CD4-positive, alpha-beta T cell treated with Interleukin-17A for 4 hours (primary cell): ENCODE results near the gene KRTAP5-7.
"Not testable (repeated sequence)": the region's sequence is repeated elsewhere in the genome, so short reads cannot be mapped to it uniquely, and the experiment has no call there.

Experiments used
- DNase-seq: peaks from one replicate; pipeline ENCODE4 v3.0.0-alpha.2; 2020; ENCODE audit warnings: mixed read lengths

KRTAP5-7 gene

DNA sequence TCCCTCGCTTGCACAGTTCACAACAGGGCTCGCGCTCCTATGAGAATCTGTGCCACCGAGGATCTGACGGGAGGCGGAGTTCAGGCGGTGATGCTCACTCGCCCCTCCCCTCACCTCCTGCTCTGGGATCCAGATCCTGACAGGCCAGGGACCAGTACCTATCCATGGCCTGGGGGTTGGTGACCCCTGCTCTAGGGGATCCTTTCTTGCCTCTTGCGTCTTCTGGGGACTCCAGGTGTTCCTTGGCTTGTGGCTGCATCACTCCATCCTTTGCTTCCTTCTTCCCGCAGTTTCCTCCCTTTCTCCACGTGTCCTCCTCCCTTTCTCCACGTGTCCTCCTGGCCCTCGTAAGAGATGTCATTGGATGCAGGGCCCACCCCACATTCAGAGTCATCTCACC lies 30.6 kb upstream of the KRTAP5-7 start:
- no peak for DNase-seq

DNA sequence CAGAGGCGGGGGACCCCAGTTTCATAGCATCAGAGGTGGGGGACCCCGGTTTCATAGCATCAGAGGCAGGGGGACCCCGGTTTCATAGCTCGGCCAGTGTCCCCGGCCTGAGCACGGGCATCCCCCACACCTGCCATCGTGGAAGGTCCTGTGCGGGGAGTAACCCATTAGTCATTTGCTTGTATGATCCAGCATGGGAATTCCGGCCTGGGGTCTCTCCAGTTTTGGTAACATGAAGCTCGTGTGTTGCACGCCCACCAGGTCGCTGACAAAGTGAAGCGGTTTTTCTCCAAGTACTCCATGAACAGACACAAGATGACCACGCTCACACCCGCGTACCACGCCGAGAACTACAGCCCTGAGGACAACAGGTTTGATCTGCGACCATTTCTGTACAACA lies 29.0 kb upstream of the KRTAP5-7 start:
- DNase-seq, result no peak

DNA sequence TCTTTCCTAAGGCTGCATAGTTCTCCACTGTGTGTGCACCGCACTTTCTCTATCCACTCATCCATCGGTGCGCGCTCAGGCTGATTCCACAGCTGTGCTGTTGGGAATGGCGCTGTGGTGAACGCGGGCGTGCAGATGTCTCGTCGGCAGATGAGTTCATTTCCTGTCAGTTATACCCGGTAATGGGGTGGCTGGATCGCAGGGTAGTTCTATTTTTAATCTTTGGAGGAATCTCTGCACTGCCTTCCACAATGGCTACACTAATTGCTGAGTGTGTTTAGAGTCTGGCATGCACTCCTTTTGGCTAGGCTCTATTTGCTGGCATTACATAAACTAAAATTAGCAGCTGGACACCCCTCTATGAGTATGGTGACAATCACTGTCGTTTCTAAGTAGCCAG lies 27.9 kb upstream of the KRTAP5-7 start:
- DNase-seq, result no peak

DNA sequence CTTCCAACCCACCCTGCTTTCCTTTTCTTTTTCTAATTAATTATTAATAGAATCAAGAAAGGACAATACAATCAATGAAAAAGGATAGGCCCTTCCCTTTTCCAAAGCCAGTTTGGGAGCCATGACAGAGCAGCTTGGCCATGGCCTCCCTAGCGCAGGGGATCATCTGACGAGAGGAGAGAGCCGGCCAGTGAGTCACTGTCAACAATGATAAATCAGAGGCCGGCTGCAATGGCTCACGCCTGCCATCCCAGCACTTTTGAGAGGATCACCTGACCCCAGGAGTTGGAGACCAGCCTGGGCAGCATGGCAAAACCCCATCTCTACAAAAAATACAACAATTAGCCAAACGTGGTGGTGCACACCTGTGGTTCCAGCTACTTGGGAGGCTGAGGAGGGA lies 27.5 kb upstream of the KRTAP5-7 start:
- no peak for DNase-seq

DNA sequence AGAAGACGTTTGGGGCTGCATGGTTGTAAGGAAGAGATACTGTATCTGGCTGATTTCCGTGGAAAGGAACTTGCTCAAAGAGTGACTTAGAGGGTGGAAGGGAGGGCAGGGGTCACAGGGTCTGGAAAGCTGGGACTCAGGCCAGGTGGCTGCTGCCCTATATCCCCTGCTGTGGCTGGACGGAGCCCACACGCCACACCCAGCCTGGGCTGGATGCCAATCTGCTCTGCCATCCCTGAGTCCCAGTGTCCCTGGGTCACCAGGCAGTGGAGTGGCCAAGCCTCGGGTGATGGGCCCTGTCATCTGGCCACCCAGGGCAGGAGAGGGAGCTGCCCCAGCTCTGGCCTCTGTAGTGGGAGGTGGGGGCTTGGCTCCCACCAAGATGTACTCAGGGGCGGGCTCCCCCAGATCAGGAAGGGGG lies 26.5 kb upstream of the KRTAP5-7 start:
- no peak for DNase-seq

DNA sequence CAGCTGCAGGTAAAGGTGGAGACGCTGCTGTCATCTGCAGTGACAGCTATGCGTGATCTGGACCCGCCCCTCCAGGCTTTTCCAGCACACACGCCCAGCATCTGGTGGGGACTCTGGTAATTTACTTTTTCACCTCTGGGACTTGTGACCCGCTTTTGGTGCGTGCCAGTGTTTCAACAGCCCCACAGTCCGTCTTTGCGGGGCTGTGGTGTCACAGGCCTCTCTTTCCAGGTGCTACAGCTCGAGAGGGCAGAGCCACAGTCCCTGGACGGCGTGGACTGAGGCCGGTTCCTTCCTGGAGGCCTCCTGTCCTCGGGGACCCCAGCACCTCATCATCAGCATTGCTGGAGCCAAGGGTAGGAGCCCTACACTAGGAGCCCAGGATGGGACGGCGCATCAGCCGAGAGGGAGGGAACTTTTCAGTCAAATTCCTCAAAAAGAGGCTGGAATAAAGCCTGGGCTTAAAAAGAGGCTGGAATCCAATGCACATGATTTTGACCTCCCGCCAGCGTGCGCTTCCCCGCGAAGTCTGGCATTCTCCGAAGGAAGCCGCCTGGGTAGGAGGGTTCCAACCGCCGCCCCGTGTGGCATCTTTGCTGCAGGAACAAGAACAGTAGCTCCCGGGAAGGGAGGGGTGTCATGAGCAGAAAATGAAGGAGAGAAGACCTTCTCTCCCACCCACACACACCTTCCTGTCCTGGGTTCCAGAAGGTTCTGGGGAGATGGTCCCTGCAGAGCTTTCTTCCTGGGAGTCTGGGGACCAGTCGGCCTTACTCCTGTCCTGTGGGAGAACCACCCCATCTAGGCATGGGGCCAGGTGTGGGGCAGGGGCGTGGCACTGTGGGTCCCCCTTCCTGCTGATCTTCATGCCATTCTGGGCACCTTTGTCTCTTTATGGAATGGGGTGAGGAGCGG lies 25.7 kb upstream of the KRTAP5-7 start:
- no peak for DNase-seq

DNA sequence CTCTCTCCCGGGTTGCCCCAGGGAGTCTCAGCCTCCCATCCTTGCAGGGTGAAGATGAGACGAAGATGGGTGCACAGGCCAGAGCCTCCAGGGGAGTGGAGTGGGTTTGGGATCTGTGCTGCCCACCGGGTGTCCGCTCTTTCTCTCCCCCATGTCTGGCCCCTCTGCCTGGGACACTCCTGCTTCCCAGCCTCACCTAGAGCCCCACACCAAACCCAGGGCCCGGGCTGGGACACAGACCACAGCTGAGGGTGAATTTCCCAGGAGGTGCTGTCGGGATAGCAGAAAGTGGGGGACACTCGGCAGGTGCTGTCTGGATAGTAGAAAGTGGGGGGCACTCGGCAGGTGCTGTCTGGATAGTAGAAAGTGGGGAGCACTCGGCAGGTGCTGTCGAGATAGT lies 25.0 kb upstream of the KRTAP5-7 start:
- DNase-seq, result no peak

DNA sequence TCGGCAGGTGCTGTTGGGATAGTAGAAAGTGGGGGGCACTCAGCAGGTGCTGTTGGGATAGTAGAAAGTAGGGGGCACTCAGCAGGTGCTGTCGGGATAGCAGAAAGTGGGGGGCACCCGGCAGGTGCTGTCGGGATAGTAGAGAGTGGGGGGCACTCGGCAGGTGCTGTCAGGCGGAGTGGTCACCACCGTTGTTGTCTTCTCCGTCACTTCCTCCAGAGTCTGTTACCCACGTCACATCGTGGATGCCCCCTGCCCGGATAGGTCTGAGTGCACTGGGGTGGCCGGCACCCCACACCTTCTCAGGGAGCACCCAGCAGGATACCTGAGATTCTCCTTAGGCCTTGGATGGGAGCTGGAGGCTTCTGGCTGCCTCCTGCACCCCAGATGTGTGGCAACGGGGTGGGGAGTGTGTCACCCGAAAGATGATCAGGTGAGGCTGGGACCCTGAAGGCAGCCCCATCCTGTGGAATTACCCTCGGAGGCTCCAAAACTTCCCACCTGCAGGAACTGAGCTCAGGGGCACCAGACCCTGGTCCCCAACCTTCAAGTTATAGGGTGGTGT lies 24.1 kb upstream of the KRTAP5-7 start:
- no peak for DNase-seq

DNA sequence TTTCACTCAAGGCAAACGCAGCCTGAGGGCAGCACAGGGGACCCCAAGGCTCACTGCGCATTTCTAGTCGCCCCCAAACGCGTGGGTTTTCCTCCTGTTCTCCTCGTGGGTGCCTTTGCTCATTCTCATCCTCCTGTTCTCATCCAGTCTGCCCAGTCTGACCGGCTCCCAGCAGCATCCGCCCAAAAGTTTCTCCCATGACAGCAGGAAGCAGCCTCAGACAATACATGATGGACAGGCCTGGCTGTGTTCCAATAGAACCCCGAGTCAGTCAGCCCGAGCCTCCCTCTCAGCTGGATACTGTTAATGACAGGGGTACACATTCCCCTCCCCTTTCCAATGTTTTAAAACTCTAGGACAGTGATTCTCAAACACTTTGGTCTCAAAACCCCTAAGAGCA lies 22.5 kb upstream of the KRTAP5-7 start:
- no peak for DNase-seq

DNA sequence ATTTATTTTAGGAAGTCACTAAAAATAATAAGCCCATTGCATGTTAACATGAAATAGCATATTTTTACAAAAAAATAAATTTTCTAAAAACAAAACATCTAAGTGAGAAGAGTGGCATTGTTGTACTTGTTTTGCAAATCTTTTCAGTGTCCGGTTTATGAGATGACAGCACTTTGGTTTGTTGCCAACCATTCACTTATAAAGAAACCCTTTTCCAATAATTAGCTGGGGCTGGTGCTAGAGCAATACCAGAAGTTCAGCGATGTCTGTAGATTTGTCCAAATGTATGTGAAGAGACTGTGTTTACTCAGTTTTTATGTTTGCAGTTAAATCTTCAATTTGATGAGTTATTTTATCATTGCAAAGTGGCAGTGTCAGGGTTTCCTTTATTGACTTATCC lies 22.1 kb upstream of the KRTAP5-7 start:
- DNase-seq, result no peak

DNA sequence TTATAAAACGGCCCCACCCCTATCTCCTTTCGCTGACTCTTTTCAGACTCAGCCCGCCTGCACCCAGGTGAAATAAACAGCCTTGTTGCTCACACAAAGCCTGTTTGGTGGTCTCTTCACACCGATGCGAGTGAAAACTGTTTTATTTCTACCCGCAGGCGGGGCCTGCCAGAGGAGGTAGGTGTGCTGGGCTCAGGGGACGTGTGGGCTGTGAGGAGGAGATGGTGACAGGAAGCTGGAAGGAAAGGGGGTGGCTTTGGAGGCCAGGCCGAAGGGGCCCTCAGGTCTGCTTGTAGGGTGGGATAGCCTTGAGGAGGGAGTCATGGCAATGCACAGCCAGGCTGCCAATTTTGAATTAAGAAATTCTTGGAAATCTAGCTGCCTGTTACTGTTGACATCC lies 21.3 kb upstream of the KRTAP5-7 start:
- no peak for DNase-seq

DNA sequence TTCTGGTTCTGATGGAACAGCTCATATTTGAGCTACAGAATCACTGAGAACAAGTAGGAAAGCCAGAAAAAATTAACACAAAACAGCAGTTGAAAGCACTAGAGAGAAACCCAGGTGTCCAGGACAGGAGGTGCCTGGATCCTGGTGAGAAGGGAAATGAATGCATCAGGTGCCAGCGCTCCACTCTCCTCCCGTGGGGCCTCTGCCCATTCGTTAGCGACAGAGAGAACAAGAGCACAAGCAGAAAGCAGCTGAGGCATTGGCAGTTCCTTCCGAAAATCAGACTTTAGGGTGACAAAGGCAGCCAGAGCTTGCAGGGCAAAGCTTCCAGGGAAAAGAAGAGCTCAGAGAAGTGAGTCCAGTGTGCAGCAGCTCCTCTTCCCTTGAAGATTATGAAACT lies 20.0 kb upstream of the KRTAP5-7 start:
- no peak for DNase-seq

DNA sequence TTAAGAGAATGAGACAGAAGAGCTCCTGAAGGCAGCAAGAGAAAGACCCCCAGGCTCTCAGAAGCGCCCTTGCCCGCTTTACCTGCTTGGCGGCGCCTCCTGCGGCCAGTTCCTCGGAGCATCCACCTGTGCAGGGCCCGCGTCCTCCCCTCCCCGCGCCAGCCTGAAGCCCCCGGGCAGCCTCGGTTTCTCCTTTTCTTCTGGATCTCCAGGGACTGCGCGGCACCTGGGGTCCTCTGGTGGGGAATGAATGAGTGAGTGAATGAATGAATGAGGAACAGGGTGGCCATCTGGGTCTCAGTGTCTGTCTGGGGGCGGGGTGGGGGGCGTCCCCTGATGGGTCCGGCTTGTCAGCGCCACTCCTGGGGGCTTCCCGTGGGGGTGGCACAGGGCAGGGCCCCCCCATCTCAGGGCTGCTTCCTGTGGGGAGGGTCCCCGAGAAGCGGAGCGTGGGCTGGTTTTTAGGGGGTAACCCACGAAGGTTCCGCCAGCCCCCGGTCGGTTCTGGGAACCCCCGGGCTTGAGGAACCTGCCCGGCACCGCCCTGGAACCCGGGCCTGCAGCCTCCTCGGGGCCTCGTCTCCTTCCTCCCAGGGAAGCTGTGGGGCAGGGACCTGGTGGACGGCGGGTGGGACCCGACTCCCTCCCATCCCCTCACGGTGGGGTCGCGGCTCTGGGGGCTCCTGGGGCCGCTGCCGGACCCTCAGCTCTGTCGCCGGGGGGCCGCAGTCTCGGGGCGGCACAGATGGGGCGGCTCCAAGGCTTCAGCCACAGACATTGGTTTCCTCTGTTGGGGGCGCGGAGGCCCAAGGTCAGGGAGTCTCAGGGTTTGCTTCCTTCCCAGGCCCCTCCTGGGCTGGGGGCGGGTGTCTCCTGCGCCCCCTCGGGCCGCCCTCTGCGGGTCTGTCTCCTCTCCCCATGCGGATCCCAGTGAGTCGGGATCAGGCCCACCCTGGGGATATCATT lies 8.3 kb upstream of the KRTAP5-7 start:
- no peak for DNase-seq

DNA sequence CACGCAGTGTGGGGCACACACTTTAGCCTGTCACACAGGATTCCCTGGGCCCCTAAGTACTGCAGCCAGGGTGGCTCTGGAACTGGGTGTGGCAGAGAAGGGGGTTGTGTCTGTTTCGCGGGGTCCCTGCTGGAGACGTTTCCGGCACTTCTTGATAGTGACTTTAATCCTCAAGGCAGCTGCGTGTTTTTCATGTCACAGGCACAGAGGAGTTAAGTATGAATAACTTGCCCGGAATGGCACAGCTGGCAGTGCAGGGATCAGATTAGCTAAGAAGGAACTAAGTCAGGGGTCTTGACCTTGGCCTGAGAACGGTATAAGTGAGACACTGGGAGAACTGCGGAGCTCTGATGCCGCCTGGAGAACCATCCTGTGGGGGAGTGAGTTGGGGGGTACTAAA lies 7.5 kb upstream of the KRTAP5-7 start:
- no peak for DNase-seq

DNA sequence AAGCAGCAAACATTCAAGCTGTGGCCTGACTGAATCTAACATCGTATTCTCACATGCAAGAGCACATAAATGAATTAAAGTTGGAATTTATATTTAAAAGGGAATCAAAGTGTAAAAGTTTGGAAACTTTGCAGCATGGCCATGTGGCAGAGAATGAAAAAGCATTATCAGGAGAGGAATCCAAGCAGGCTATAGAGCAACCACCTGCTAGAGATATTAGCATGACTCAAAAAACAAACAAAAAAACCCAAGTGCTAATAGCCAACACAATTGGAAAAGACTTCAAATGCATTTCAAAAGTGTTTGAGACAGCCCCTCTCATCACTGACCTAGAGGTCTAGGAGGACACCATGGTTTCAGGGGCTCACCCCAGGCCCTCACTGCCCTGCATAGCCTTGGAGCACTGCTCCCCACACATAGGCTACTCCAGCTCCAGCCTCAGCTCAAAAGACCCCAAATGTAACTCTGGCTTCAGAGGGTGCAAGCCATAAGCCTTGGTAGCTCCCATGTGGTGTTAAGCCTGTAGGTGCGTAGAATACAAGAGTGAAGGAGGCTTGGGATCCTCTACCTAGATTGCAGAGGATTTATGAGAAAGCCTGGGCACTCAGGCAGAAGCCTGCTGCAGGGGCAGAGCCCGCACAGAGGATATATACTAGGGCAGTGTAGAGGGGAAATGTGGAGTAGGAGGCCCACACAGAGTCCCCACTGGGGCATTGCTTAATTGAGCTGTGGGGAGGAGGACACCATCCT lies 1.7 kb upstream of the KRTAP5-7 start:
- no peak for DNase-seq

DNA sequence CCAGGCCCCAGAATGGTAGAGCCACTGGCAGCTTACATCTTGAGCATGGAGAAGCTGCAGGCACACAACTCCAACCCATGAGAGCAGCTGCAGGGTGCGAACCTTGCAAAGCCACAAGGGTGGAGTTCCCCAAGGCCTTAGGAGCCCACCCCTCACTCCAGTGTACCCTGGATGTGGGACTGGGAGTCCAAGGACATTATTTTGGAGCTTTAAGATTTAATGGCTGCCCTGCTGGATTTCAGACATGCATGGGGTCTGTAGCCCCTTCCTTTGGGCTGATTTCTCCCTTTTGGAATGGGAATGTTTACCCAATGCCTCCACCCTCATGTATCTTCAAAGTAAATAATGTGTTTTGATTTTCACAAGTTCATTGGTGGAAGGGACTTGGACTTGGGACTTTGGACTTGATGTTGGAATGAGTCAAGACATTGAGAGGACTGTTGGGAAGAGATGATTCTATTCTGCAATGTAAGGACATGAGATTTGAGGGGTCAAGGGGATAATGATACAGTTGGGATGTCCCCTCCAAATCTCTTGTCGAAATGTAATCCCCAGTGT lies 1.1 kb upstream of the KRTAP5-7 start:
- DNase-seq, result no peak

DNA sequence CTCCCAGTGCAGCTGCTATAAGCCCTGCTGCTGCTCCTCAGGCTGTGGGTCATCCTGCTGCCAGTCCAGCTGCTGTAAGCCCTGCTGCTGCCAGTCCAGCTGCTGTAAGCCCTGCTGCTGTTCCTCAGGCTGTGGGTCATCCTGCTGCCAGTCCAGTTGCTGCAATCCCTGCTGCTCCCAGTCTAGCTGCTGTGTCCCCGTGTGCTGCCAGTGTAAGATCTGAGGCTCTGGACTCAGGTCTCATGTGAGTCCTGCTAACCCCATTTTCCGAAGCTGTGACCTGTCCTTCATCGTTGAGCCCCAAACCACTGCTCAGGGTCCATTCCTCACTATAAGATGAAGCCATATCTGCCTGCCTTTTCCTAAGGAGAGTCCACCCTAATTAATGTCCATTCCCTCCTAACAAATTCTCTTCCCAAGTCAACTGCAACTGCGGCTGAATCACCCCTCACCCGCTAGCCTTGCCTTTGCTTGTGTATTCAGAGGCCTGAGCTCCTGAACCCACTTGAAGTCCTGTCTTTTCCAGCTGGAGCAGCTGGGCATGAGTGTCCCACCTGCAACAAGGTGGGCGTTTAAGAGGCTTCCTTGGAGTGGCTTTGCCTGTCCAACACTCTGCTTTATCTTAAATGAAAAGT lies 626 bp downstream of the KRTAP5-7 start:
- no peak for DNase-seq

DNA sequence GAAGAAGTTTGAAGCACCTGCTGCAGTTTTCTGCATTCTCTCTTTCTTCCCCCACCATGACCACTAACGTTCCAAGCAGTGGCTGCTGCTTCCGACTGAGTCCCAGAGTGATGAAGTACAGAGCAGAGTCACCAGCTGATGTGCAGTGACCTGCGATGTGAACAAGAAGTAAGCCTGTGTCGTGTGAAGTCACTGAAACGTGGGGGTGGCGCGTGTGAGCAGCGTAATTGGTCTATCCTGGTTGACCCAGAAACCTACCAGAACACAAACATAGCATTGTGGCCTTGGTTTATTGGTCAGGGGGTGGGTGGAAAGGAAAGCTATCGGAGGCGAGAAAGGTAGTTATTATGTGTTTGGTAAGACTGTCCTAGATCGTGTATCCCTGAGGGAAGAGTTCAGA lies 3.5 kb downstream of the KRTAP5-7 start:
- no peak for DNase-seq

DNA sequence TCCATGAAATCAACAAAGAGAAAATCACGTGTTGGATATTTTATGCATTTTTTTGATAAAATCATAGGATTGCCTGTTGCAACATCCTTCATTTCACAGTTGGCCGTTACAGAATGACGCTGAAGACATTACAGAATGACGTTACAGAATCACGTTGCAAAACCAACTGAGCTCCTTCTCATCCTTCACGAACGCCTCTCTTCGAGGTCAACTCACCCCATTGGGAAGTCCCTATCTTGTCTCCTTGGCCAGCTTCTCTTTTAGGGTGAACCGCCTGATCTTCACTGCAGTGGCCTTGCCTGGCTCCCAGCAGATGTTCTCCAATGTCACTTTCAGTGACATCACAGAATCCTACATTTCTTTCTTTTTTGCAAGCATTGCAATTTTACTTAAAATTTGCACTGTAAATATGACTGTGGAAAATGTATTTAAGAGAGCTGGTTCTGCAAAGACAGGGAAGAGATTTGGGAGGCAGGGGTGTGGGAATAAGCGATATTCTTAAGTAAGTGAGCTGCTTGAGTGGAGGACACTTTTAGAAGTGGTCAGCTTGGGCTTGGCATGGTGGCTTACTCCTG lies 5.1 kb downstream of the KRTAP5-7 start:
- no peak for DNase-seq

DNA sequence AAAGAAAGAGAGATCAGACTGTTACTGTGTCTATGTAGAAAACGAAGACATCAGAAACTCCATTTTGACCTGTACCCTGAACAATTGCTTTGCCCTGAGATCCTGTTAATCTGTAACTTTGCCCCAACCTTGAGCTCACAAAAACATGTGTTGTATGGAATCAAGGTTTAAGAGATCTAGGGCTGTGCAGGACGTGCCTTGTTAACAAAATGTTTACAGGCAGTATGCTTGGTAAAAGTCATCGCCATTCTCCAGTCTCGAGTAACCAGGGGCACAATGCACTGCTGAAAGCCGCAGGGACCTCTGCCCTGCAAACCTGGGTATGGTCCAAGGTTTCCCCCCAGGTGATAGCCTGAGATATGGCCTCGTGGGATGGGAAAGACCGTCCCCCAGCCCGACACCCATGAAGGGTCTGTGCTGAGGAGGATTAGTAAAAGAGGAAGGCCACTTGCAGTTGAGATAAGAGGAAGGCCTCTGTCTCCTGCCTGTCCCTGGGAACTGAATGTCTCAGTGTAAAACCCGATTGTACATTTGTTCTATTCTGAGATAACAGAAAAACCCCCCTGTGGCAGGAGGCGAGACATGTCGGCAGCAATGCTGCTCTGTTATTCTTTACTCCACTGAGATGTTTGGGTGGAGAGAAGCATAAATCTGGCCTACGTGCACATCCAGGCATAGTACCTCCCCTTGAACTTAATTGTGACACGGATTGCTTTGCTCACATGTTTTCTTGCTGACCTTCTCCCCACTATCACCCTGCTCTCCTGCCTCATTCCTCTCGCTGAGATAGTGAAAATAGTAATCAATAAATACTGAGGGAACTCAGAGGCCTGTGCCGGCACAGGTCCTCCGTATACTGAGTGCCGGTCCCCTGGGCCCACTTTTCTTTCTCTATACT lies 7.9 kb downstream of the KRTAP5-7 start:
- not testable (repeated sequence) for DNase-seq
